WERI-Rb-1 (cell line): ENCODE results near the gene IFT80.

Source experiments
- DNase-seq: peaks from one replicate; pipeline ENCODE4 v3.0.0-alpha.2; 2020
- H3K27ac ChIP-seq: fragments of 250-450 bp; sonication (Bioruptor Pico); 2 replicates; pipeline ENCODE4 v1.5.1; 2020; ENCODE audit warnings: mild to moderate bottlenecking, moderate library complexity
- H3K27me3 ChIP-seq: fragments of 250-450 bp; sonication (Bioruptor Pico); 2 replicates; pipeline ENCODE4 v1.5.1; 2021; ENCODE audit warnings: mild to moderate bottlenecking, low read depth, moderate library complexity; ENCODE audit not compliant: insufficient read depth, severe bottlenecking
- H3K36me3 ChIP-seq: fragments of 250-450 bp; sonication (Bioruptor Pico); 2 replicates; pipeline ENCODE4 v1.5.1; 2020; ENCODE audit warnings: mild to moderate bottlenecking, moderate library complexity
- H3K4me3 ChIP-seq: 2 replicates; pipeline ENCODE4 v1.5.1; 2011; ENCODE audit warnings: low read depth, mild to moderate bottlenecking, control low read depth, low read length
- H3K9me3 ChIP-seq: fragments of 250-450 bp; sonication (Bioruptor Pico); 2 replicates; pipeline ENCODE4 v1.5.1; 2021; ENCODE audit warnings: mild to moderate bottlenecking, moderate library complexity; ENCODE audit not compliant: severe bottlenecking
- CTCF ChIP-seq: IDR thresholded peaks from 2 replicates; pipeline ENCODE4 v1.5.1; 2011; ENCODE audit warnings: low read depth, mild to moderate bottlenecking, control low read depth, inconsistent platforms, low read length

Gene IFT80

GRCh38 chr3:160399125-160400029 is at the start of gene IFT80, which contains the start of gene SMC4:
Gene IFT80, minus strand, starts transcription at chr3:160399225. Its CDS starts 14,625 bp downstream, at chr3:160384600.
Gene SMC4, plus strand, starts transcription at chr3:160399650. Its CDS starts 1,177 bp downstream, at chr3:160400827.
- TF ChIP-seq CTCF = no peak
- no peaks in the 10 kb centered on the region for H3K9me3 ChIP-seq
- H3K36me3 ChIP-seq = peaks cover 44% of the 10 kb centered on the region
- peak within 1 kb of the TSS; percentile 98 for H3K27ac ChIP-seq
- no peaks in the 10 kb centered on the region for H3K27me3 ChIP-seq
- H3K4me3 ChIP-seq = peak within 1 kb of the TSS; percentile 87
- peak; percentile 96 for DNase-seq

DNA sequence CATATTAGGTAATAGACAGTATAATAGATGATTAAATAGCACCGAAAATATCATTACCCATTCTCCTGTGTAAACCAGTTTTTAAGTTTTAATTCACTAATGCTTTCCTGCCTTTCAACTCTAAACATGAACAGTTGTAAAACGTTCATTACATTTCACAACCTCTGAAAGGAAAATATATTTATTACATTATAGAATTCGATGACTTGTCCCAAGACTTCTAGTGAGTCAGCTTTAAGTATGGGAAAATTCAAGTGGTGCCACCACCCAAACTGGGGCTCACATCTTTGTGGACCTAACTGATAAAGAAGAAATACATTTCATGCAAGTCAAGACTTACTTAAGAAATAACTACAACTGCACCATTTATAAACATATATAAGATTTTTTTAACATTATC is 48.5 kb upstream of the IFT80 start:
- TF ChIP-seq CTCF = no peak
- H3K36me3 ChIP-seq = no peaks in the 10 kb centered on the region
- no peaks in the 10 kb centered on the region for H3K27me3 ChIP-seq
- no peak overlapping the region for H3K27ac ChIP-seq
- DNase-seq = no peak
- H3K9me3 ChIP-seq = peaks cover 3% of the 10 kb centered on the region
- no peak overlapping the region for H3K4me3 ChIP-seq

DNA sequence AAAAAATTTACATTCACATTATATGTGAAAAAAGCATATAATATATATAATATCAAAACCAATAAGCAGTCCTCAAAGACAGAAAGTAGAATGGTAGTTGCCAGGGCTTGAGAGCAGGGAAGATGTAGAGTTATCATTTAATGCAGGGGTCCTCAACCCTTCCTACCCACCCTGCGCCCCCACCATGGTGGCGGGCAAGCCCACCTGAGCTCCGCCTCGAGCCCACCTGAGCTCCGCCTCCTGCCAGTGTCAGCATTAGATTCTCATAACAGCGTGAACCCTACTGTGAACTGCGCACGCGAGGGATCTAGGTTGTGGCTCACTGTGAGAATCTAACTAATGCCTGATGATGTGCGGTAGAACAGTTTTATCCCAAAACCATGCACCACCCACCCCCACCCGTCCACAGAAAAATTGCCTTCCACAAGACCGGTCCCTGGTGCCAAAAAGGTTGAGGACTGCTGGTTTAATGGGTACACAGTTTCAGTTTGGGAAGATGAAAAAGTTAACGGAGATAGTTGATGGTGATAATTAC is 47.6 kb upstream of the IFT80 start:
- no peak for DNase-seq
- no peak for TF ChIP-seq CTCF
- Histone ChIP-seq H3K27me3 (no peaks in the 10 kb centered on the region), H3K27ac (no peak overlapping the region), H3K9me3 (peaks cover 3% of the 10 kb centered on the region), H3K4me3 (no peak overlapping the region), H3K36me3 (no peaks in the 10 kb centered on the region)

- Histone ChIP-seq H3K27ac (no peak overlapping the region), H3K36me3 (no peaks in the 10 kb centered on the region), H3K9me3 (peaks cover 3% of the 10 kb centered on the region), H3K4me3 (no peak overlapping the region), H3K27me3 (no peaks in the 10 kb centered on the region)
- TF ChIP-seq CTCF = no peak
- no peak for DNase-seq
Measured at GRCh38 chr3:160445854-160446253, 46.8 kb upstream of the IFT80 start.

GRCh38 chr3:160444411-160444810 is 45.4 kb upstream of the IFT80 start:
- no peak overlapping the region for H3K27ac ChIP-seq
- no peak for DNase-seq
- H3K9me3 ChIP-seq = peaks cover 2% of the 10 kb centered on the region
- H3K4me3 ChIP-seq = no peak overlapping the region
- no peak for TF ChIP-seq CTCF
- no peaks in the 10 kb centered on the region; the same call in 1 of the 2 replicates for H3K36me3 ChIP-seq
- no peaks in the 10 kb centered on the region for H3K27me3 ChIP-seq
